ENCODE measurements around the gene HPRT1.

Gene HPRT1

DNA sequence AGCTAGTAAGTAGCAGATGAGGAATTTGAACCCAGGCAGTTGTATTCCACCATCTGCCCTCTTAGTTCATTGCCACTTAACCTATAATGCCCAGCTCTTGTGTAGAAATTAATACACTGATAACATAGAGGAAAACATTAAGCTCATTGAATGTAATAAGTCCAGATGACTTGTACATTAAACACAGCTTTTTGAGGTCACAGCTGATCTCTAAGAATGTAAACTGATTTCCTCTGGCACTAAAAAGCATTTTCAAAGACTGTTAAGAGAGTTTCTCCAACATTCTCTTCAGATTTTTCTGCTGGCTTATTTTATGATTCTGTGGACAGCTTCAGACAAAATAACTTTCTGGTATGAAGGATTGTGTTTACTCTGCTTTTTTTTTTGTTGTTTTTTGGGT lies 42.7 kb downstream of the HPRT1 start:
- no peaks in the 10 kb centered on the region for H3K4me1 ChIP-seq
- no peaks in the 10 kb centered on the region for H3K27me3 ChIP-seq
- no peaks in the 10 kb centered on the region for H3K9me3 ChIP-seq
- H3K4me3 ChIP-seq (ENCODE audit: low read depth, low read length) = no peak overlapping the region
- DNase-seq = no peak
- H3K36me3 ChIP-seq = no peaks in the 10 kb centered on the region
- TF ChIP-seq, protein P1, sequence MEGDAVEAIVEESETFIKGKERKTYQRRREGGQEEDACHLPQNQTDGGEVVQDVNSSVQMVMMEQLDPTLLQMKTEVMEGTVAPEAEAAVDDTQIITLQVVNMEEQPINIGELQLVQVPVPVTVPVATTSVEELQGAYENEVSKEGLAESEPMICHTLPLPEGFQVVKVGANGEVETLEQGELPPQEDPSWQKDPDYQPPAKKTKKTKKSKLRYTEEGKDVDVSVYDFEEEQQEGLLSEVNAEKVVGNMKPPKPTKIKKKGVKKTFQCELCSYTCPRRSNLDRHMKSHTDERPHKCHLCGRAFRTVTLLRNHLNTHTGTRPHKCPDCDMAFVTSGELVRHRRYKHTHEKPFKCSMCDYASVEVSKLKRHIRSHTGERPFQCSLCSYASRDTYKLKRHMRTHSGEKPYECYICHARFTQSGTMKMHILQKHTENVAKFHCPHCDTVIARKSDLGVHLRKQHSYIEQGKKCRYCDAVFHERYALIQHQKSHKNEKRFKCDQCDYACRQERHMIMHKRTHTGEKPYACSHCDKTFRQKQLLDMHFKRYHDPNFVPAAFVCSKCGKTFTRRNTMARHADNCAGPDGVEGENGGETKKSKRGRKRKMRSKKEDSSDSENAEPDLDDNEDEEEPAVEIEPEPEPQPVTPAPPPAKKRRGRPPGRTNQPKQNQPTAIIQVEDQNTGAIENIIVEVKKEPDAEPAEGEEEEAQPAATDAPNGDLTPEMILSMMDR (IDR thresholded peaks at IDR 0.05; ENCODE audit: low read depth, low read length) = no peak

DNA sequence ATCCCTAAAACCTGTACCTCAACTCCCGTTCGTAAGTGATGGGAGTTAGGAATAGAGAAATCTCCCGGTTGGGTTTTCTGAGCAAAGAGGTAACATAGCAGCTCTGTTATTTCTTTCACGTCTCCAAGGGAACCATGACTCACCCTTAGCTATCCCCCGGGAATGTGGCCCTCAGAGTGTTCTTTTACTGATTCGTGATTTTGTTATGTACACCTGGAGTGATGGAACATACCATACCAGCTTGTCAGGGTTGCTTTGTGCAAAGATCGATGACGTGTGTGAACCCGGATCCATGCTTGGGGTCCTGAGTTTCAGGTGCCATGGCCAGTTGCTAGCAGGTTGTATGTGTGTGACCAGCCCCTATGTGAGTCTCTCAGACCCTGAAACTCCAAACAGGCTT lies 52.6 kb downstream of the HPRT1 start:
- H3K4me3 ChIP-seq (ENCODE audit: low read depth, low read length) = no peak overlapping the region
- H3K27me3 ChIP-seq = no peaks in the 10 kb centered on the region
- no peaks in the 10 kb centered on the region for H3K36me3 ChIP-seq
- DNase-seq = no peak
- TF ChIP-seq, protein P1 (IDR thresholded peaks at IDR 0.05; ENCODE audit: low read depth, low read length) = no peak
- no peaks in the 10 kb centered on the region for H3K9me3 ChIP-seq
- H3K4me1 ChIP-seq = no peaks in the 10 kb centered on the region

DNA sequence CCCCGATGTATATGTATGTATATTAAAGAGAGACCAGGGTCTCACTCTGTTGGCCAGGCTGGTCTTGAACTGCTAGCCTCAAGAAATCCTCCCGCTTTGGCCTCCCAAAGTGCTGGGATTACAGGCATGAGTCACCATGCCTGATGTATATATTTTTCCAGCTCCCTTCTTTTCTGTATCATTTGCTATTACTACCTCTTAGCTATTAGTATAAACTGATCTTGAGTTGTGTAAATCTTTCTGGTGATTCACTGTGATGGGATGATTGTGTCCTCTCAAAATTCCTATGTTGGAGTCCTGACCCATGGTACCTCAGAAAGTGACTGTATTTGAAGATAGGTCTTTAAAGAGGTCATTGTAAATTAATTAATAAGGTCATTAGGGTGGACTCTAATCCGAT lies 53.1 kb downstream of the HPRT1 start:
- DNase-seq = no peak
- no peaks in the 10 kb centered on the region for H3K36me3 ChIP-seq
- TF ChIP-seq, protein P1 (IDR thresholded peaks at IDR 0.05; ENCODE audit: low read depth, low read length) = no peak

DNA sequence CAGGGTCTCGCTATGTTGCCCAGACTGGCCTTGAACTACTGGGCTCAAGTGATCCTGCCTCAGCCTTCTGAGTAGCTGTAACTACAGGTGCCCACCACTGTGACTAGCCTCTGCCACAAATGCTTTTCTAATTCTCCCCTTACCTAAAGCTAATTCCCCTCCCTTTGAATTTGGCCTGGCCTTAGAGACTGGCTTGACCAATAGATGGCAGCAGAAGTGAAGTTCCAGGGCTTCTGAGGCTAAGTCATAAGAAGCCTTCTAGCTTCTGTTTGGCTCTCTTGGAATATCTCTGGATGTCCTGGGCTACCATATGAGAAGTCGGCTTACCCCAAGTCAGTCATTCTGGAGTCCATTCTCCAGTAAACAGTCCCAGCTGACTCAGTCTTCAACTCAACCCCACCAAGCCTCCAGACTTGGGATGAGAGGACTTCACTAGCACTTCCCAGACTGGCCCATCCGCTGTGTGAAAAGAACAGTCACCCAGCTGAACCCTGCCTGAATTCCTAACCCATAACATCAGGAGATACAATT lies 61.0 kb downstream of the HPRT1 start:
- Histone ChIP-seq H3K36me3 (no peaks in the 10 kb centered on the region), H3K27me3 (no peaks in the 10 kb centered on the region), H3K4me1 (no peaks in the 10 kb centered on the region), H3K4me3 (ENCODE audit: low read depth, low read length) (no peak overlapping the region), H3K9me3 (no peaks in the 10 kb centered on the region)
- DNase-seq = peak; percentile 43
- TF ChIP-seq, protein P1 (IDR thresholded peaks at IDR 0.05; ENCODE audit: low read depth, low read length) = peak; percentile 73

More for the DNA sequence above, 53.1 kb downstream of the HPRT1 start:
- H3K27me3 ChIP-seq = no peaks in the 10 kb centered on the region
- no peaks in the 10 kb centered on the region for H3K9me3 ChIP-seq
- H3K4me1 ChIP-seq = no peaks in the 10 kb centered on the region
- no peak overlapping the region for H3K4me3 ChIP-seq (ENCODE audit: low read depth, low read length)

DNA sequence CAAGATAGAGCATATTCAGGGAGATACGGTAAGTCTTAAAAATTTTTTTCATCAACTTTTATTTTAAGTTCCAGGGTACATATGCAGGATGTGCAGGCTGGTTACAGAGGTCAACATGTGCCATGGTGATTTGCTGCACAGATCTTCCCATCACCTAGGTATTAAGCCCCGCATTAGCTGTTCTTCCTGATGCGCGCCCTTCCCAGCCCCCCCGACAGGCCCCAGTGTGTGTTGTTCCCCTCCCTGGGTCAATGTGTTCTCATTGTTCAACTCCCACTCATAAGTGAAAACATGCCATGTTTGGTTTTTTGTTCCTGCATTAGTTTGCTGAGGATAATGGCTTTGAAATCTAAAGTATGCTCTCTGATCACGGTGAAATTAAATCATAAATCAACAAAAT lies 64.2 kb downstream of the HPRT1 start:
- DNase-seq = no peak
- TF ChIP-seq, protein P1 (IDR thresholded peaks at IDR 0.05; ENCODE audit: low read depth, low read length) = no peak
- Histone ChIP-seq H3K27me3 (no peaks in the 10 kb centered on the region), H3K36me3 (no peaks in the 10 kb centered on the region), H3K4me3 (ENCODE audit: low read depth, low read length) (no peak overlapping the region), H3K9me3 (no peaks in the 10 kb centered on the region), H3K4me1 (no peaks in the 10 kb centered on the region)

DNA sequence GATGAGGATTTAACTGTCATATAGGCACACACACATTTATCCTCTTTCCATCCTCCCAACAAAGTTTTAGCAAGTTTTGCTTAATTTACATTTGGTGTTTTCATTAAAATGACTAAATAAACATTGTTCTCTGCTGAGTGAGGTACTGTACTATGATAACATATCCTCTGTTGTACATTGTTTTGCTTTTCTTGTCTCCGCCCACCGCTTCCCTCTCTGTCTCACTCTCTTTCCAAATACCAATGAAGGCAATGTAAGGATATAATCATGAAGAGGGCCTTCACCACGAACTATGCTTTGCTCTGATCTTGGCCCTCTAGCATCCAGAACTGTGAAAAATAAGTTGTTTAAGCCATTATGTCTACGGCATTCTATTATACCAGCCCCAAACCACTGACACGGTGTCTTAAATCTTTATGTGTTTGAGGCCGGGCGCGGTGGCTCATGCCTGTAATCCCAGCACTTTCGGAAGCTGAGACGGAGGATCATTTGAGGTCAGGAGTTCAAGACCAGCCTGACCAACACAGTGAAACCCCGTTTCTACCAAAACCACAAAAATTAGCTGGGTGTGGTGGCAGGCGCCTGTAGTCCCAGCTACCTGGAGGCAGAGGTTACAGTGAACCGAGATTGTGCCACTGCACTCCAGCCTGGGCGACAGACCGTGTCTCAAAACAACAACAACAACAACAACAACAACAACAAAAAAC lies 65.3 kb downstream of the HPRT1 start:
- H3K4me1 ChIP-seq = no peaks in the 10 kb centered on the region
- no peaks in the 10 kb centered on the region for H3K9me3 ChIP-seq
- H3K4me3 ChIP-seq (ENCODE audit: low read depth, low read length) = no peak overlapping the region
- no peaks in the 10 kb centered on the region for H3K36me3 ChIP-seq
- TF ChIP-seq, protein P1 (IDR thresholded peaks at IDR 0.05; ENCODE audit: low read depth, low read length) = no peak
- no peak for DNase-seq
- no peaks in the 10 kb centered on the region for H3K27me3 ChIP-seq

Measured in BE2C (cell line).